Measurements from ENCODE around the gene KCNQ1.

- TF ChIP-seq CTCF (conservative IDR thresholded peaks at IDR 0.05 in 1 of 2, IDR thresholded peaks at IDR 0.05 in 1 of 2; ENCODE audit: low read depth in 1 of 2, low read length in 2 of 2) (no peak), EZH2 (IDR thresholded peaks at IDR 0.05; ENCODE audit: low read length, missing control alignments) (no peak)
These were observed 4.2 kb upstream of the KCNQ1 start for GRCh38 chr11:2440646-2441045.

Data from fibroblast of lung (primary cell).